Kidney (tissue), 14 donors: ENCODE results near the gene SMAD3. TPM values are rescaled to one million over a fixed set of nuclear protein-coding genes. Genes with fewer than 3 reads are reported as not detected.
A peak's percentile ranks its signal among the peaks of the same experiment; 100 is the strongest.

Experiments used
- DNase-seq, 5 donors: peaks; one replicate each; pipeline ENCODE4 v3.0.0-alpha.2; 2013 to 2020
- FAIRE-seq: peaks from 2 replicates; lab custom pipeline; 2012; peaks lifted over from hg19 to GRCh38; lab: Jason Lieb, UNC
- H3K27ac ChIP-seq, 2 donors: one replicate each; pipeline ENCODE4 v1.7.0; 2013; ENCODE audit warnings: low read depth in 2 of 2, low read length in 2 of 2, inconsistent platforms in 1 of 2
- H3K27me3 ChIP-seq: one replicate; pipeline ENCODE4 v1.7.1; 2013; ENCODE audit warnings: low read length, inconsistent platforms; ENCODE audit not compliant: control insufficient read depth, insufficient read depth
- H3K36me3 ChIP-seq, 3 donors: one replicate each; pipeline versions ENCODE4 v1.7.0 to v1.7.1; 2013; ENCODE audit warnings: low read length in 3 of 3, control low read depth in 1 of 3, inconsistent platforms in 1 of 3; ENCODE audit not compliant: insufficient read depth in 3 of 3, control insufficient read depth in 2 of 3
- H3K4me1 ChIP-seq, 3 donors: one replicate each; pipeline versions ENCODE4 v1.7.0 to v1.7.1; 2013; ENCODE audit warnings: low read length in 3 of 3, inconsistent platforms in 1 of 3, low read depth in 1 of 3; ENCODE audit not compliant: control insufficient read depth in 2 of 3, insufficient read depth in 2 of 3
- H3K4me3 ChIP-seq, 3 donors: one replicate each; pipeline versions ENCODE4 v1.7.0 to v1.8.1; 2013; ENCODE audit warnings: low read length in 3 of 3, control low read depth in 1 of 3, inconsistent platforms in 1 of 3
- H3K9ac ChIP-seq, 3 donors: one replicate each; pipeline versions ENCODE4 v1.7.0 to v1.7.1; 2013; ENCODE audit warnings: low read length in 3 of 3, control low read depth in 1 of 3, inconsistent platforms in 1 of 3
- H3K9me3 ChIP-seq, 3 donors: one replicate each; pipeline versions ENCODE4 v1.7.0 to v1.7.1; 2013; ENCODE audit warnings: low read length in 3 of 3, control low read depth in 1 of 3, inconsistent platforms in 1 of 3; ENCODE audit not compliant: control insufficient read depth in 2 of 3, insufficient read depth in 1 of 3
- CTCF ChIP-seq: IDR thresholded peaks from 3 replicates; pipeline ENCODE4 v1.5.1; 2012; ENCODE audit warnings: mild to moderate bottlenecking, moderate library complexity, borderline replicate concordance; ENCODE audit not compliant: insufficient read depth; ENCODE audit errors: extremely low read depth
- intact Hi-C: fragments of 100-400 bp; cut with DNase I; formaldehyde crosslinking; loops from one replicate; pipeline ENCODE4 v1.11.1; 2022
- polyA plus RNA-seq: library from polyadenylated mRNA; stranded (reverse); fragments of 350-450 nt; fragmentation: Illumina TruSeq; extraction: RNeasy Lipid Tissue Mini Kit (QIAGEN cat#74804); gene quantifications from one replicate; pipeline ENCODE4 v1.2.3, GENCODE V29; 2014; ENCODE audit warnings: low read depth, low replicate concordance; ENCODE audit not compliant: insufficient read depth
- total RNA-seq: library from RNA; stranded (reverse); fragmentation: NEBNext Ultra II Directional; extraction: Animal tissue kit (Norgen Biotek cat#: 25700); gene quantifications from one replicate; pipeline ENCODE4 v1.2.1, GENCODE V29; 2021
- donor health status: control.
- donor health status: control.
- donor health status: control.
- donor health status: control.
- donor health status: control.
- donor health status: DM: yes; HTN: yes; CAD: no.
- donor health status: Normal renal cell carcinoma (clear cell type).

Gene SMAD3
- total and polyA plus RNA-seq, 2 donors from 2014 or later, result 10.1 to 58.2 TPM

- Histone ChIP-seq H3K27ac (no peak overlapping the region), H3K4me3 (no peak overlapping the region), H3K9ac (peak overlapping the region in 1 of 3 donors; percentile 4), H3K36me3 (no peaks in the 10 kb centered on the region), H3K27me3 (no peaks in the 10 kb centered on the region), H3K4me1 (peaks cover 4 to 50% (median 32%) of the 10 kb centered on the region in 3 donors), H3K9me3 (no peaks in the 10 kb centered on the region)
- peak in 1 of 5 donors; percentile 66 for DNase-seq
- intact Hi-C loops, result no loop called here
- TF ChIP-seq CTCF, result no peak
- FAIRE-seq, result no peak
Measured at GRCh38 chr15:67146234-67146633, 80.8 kb downstream of the SMAD3 start.

- H3K4me3 ChIP-seq, result no peak overlapping the region
- no peak for FAIRE-seq
- peak overlapping the region in 1 of 2 donors; percentile 18 for H3K27ac ChIP-seq
- no peaks in the 10 kb centered on the region for H3K27me3 ChIP-seq
- TF ChIP-seq CTCF, result no peak
- no peaks in the 10 kb centered on the region for H3K36me3 ChIP-seq
- DNase-seq, result no peak
- H3K9ac ChIP-seq, result peak overlapping the region in 1 of 3 donors; percentile 4
- intact Hi-C loops, result no loop called here
- peaks cover 4 to 50% (median 32%) of the 10 kb centered on the region in 3 donors for H3K4me1 ChIP-seq
- no peaks in the 10 kb centered on the region for H3K9me3 ChIP-seq
Measured at GRCh38 chr15:67146875-67147381, 81.5 kb downstream of the SMAD3 start.

GRCh38 chr15:67147396-67147949 lies 82.1 kb downstream of the SMAD3 start:
- Histone ChIP-seq H3K9me3 (no peaks in the 10 kb centered on the region), H3K4me1 (peaks cover 2 to 50% (median 32%) of the 10 kb centered on the region in 3 donors), H3K36me3 (no peaks in the 10 kb centered on the region), H3K4me3 (no peak overlapping the region), H3K27me3 (no peaks in the 10 kb centered on the region), H3K27ac (peak overlapping the region; percentile 30 to 35), H3K9ac (no peak overlapping the region)
- intact Hi-C loops, result no loop called here
- FAIRE-seq (no peak), DNase-seq (no peak)
- TF ChIP-seq CTCF, result no peak
